ENCODE measurements around the gene TBC1D22A.
A peak's percentile ranks its signal among the peaks of the same experiment; 100 is the strongest.

Gene TBC1D22A

GRCh38 chr22:47187176-47187957 is 424.9 kb downstream of the TBC1D22A start:
- H3K36me3 ChIP-seq: no peaks in the 10 kb centered on the region
- DNase-seq: peak in 1 of 2 donors; percentile 7
- intact Hi-C loops (cut with DNase I; ENCODE audit: low total_unique reads): no loop called here

GRCh38 chr22:47188261-47189055 is 426.0 kb downstream of the TBC1D22A start:
- H3K27ac ChIP-seq: no peak overlapping the region
- H3K4me1 ChIP-seq: no peaks in the 10 kb centered on the region
- intact Hi-C loops (cut with DNase I; ENCODE audit: low total_unique reads): no loop called here
- H3K4me3 ChIP-seq: no peak overlapping the region
- no peaks in the 10 kb centered on the region for H3K27me3 ChIP-seq
- peak; percentile 10 to 48 for DNase-seq
- H3K36me3 ChIP-seq: no peaks in the 10 kb centered on the region
- no peak for TF ChIP-seq CTCF (IDR thresholded peaks at IDR 0.05)
- H3K9me3 ChIP-seq: peaks cover 3 to 26% (median 10%) of the 10 kb centered on the region in 3 donors

More at GRCh38 chr22:47187176-47187957, 424.9 kb downstream of the TBC1D22A start:
- H3K27me3 ChIP-seq: no peaks in the 10 kb centered on the region
- H3K4me3 ChIP-seq: no peak overlapping the region
- peaks cover 3 to 35% (median 15%) of the 10 kb centered on the region in 3 donors for H3K9me3 ChIP-seq
- no peaks in the 10 kb centered on the region for H3K4me1 ChIP-seq
- no peak for TF ChIP-seq CTCF (IDR thresholded peaks at IDR 0.05)
- H3K27ac ChIP-seq: no peak overlapping the region

GRCh38 chr22:47189056-47189916 is 426.8 kb downstream of the TBC1D22A start:
- Histone ChIP-seq H3K36me3 (no peaks in the 10 kb centered on the region), H3K9me3 (peaks cover 3 to 23% (median 10%) of the 10 kb centered on the region in 3 donors), H3K4me1 (no peaks in the 10 kb centered on the region), H3K27ac (no peak overlapping the region), H3K4me3 (no peak overlapping the region), H3K27me3 (no peaks in the 10 kb centered on the region)
- no peak for TF ChIP-seq CTCF (IDR thresholded peaks at IDR 0.05)
- intact Hi-C loops (cut with DNase I; ENCODE audit: low total_unique reads): no loop called here
- DNase-seq: peak; percentile 16 to 63

- H3K27me3 ChIP-seq: no peaks in the 10 kb centered on the region
- intact Hi-C loops (cut with DNase I; ENCODE audit: low total_unique reads): no loop called here
- H3K4me1 ChIP-seq: no peaks in the 10 kb centered on the region
- DNase-seq: peak; percentile 14 to 44
- H3K4me3 ChIP-seq: no peak overlapping the region
- no peak for TF ChIP-seq CTCF (IDR thresholded peaks at IDR 0.05)
- H3K9me3 ChIP-seq: peaks cover 3 to 15% (median 5%) of the 10 kb centered on the region in 3 donors
- H3K27ac ChIP-seq: no peak overlapping the region
- H3K36me3 ChIP-seq: no peaks in the 10 kb centered on the region
Observed at GRCh38 chr22:47190276-47190956, 428.0 kb downstream of the TBC1D22A start.
